Glomerular endothelial cell (primary cell): ENCODE data around the gene ZFAND2B. TPM values are rescaled to one million over a fixed set of nuclear protein-coding genes. Genes with fewer than 3 reads are reported as not detected.
"Not testable (repeated sequence)": the region's sequence is repeated elsewhere in the genome, so short reads cannot be mapped to it uniquely, and the experiment has no call there.

Experiments used
- DNase-seq: peaks from one replicate; pipeline ENCODE4 v3.0.0-alpha.2; 2011; ENCODE audit warnings: low read depth, low spot score; ENCODE audit errors: extremely low read depth
- total RNA-seq: library from RNA; depleted of rRNA; stranded (reverse); fragments of >200 nt; gene quantifications from 2 replicates; pipeline ENCODE4 v1.2.3, GENCODE V29; 2015

Gene ZFAND2B
- total RNA-seq, 1 donor from 2014 or later: 23.7 TPM

- DNase-seq: no peak
Observed at GRCh38 chr2:219250049-219250781, 43.6 kb downstream of the ZFAND2B start.

- no peak for DNase-seq
Observed at GRCh38 chr2:219251656-219252055, 45.1 kb downstream of the ZFAND2B start.

- no peak for DNase-seq
Observed at GRCh38 chr2:219252084-219252483, 45.5 kb downstream of the ZFAND2B start.

- no peak for DNase-seq
Observed at GRCh38 chr2:219252570-219252899, 46.0 kb downstream of the ZFAND2B start.

GRCh38 chr2:219252900-219253752 lies 46.5 kb downstream of the ZFAND2B start, which contains the start of gene TUBA4B:
Gene TUBA4B, plus strand, starts transcription at chr2:219253243. Its CDS starts 165 bp downstream, at chr2:219253408.
- DNase-seq: no peak

GRCh38 chr2:219253753-219254589 lies 47.4 kb downstream of the ZFAND2B start, which contains the start of gene TUBA4A:
Gene TUBA4A, minus strand, starts transcription at chr2:219253918. Its CDS starts 60 bp downstream, at chr2:219253858.
- no peak for DNase-seq

GRCh38 chr2:219254590-219255201 lies 48.1 kb downstream of the ZFAND2B start:
- DNase-seq: no peak

- not testable (repeated sequence) for DNase-seq
Observed at GRCh38 chr2:219258942-219259341, 52.4 kb downstream of the ZFAND2B start.

Other genes with a start within 250 kb of the ZFAND2B start
- not detected in 2 replicates for gene CDK5R2, start 247.1 kb upstream of the ZFAND2B start, total RNA-seq
- not detected in 2 replicates for gene FEV, start 221.6 kb upstream of the ZFAND2B start, total RNA-seq
- gene CRYBA2, start 213.4 kb upstream of the ZFAND2B start, total RNA-seq: not detected in 2 replicates
- not detected in 2 replicates for gene CFAP65, start 165.3 kb upstream of the ZFAND2B start, total RNA-seq
- not detected in 2 replicates for gene IHH, start 145.9 kb upstream of the ZFAND2B start, total RNA-seq
- 18.3 and 21.0 TPM in 2 replicates for gene NHEJ1, start 46.0 kb upstream of the ZFAND2B start, total RNA-seq
- gene SLC23A3, start 36.8 kb upstream of the ZFAND2B start, total RNA-seq: 1.3 TPM in 1 of 2 replicates, not detected in the other
- 33.2 and 40.3 TPM in 2 replicates for gene CNPPD1, start 29.9 kb upstream of the ZFAND2B start, total RNA-seq
- 43.8 and 48.0 TPM in 2 replicates for gene RETREG2, start 28.5 kb upstream of the ZFAND2B start, total RNA-seq
- 11.8 and 17.8 TPM in 2 replicates for gene ABCB6, start 12.2 kb downstream of the ZFAND2B start, total RNA-seq
- gene ATG9A, start 22.9 kb downstream of the ZFAND2B start, total RNA-seq: 64.2 and 65.2 TPM in 2 replicates
- gene ANKZF1, start 23.0 kb downstream of the ZFAND2B start, total RNA-seq: 19.1 and 32.2 TPM in 2 replicates
- gene GLB1L, start 38.7 kb downstream of the ZFAND2B start, total RNA-seq: 5.1 and 6.2 TPM in 2 replicates
- 5.6 and 13.7 TPM in 2 replicates for gene STK16, start 38.7 kb downstream of the ZFAND2B start, total RNA-seq
- not detected in 2 replicates for gene TUBA4B, start 46.5 kb downstream of the ZFAND2B start, total RNA-seq
- 7.8 and 21.4 TPM in 2 replicates for gene TUBA4A, start 47.1 kb downstream of the ZFAND2B start, total RNA-seq
- gene DNAJB2, start 72.6 kb downstream of the ZFAND2B start, total RNA-seq: 31.7 and 33.1 TPM in 2 replicates
- 0.47 and 0.97 TPM in 2 replicates for gene PTPRN, start 102.6 kb downstream of the ZFAND2B start, total RNA-seq
- not detected in 2 replicates for gene RESP18, start 126.0 kb downstream of the ZFAND2B start, total RNA-seq
- gene DNPEP, start 181.1 kb downstream of the ZFAND2B start, total RNA-seq: 48.9 and 50.9 TPM in 2 replicates
- not detected in 2 replicates for gene DES, start 211.6 kb downstream of the ZFAND2B start, total RNA-seq
- gene SPEG, start 228.1 kb downstream of the ZFAND2B start, total RNA-seq: 1.6 and 1.7 TPM in 2 replicates